Upper lobe of right lung (tissue), 1 donor: ENCODE measurements around the gene FOXD1. TPM values are rescaled to one million over a fixed set of nuclear protein-coding genes. Genes with fewer than 3 reads are reported as not detected.

Experiments used
- ATAC-seq: fragments of 200-7000 bp; cut with Tn5 transposase; one replicate; pipeline ENCODE4 v1.9.1; 2020; ENCODE audit warnings: mild to moderate bottlenecking, moderate library complexity
- DNase-seq: peaks from one replicate; pipeline ENCODE4 v3.0.0-alpha.2; 2020
- H3K27ac ChIP-seq: fragments of 200-600 bp; one replicate; pipeline ENCODE4 v1.8.0; 2022
- H3K27me3 ChIP-seq: fragments of 200-600 bp; one replicate; pipeline ENCODE4 v1.8.0; 2022; ENCODE audit warnings: mild to moderate bottlenecking
- H3K36me3 ChIP-seq: fragments of 200-600 bp; one replicate; pipeline ENCODE4 v1.8.0; 2022
- H3K4me1 ChIP-seq: fragments of 200-600 bp; one replicate; pipeline ENCODE4 v1.8.0; 2022
- H3K4me3 ChIP-seq: fragments of 200-600 bp; one replicate; pipeline ENCODE4 v1.8.0; 2022; ENCODE audit warnings: mild to moderate bottlenecking
- H3K9me3 ChIP-seq: fragments of 200-600 bp; one replicate; pipeline ENCODE4 v1.8.0; 2022
- intact Hi-C: fragments of 100-400 bp; cut with DNase I; formaldehyde crosslinking; loops from one replicate; pipeline ENCODE4 v1.11.0; 2022
- total RNA-seq: library from RNA; stranded (reverse); fragmentation: NEBNext Ultra II Directional; extraction: Animal tissue kit (Norgen Biotek cat#: 25700); gene quantifications from one replicate; pipeline ENCODE4 v1.2.1, GENCODE V29; 2021
- TF ChIP-seq, protein P1 (sequence below): fragments of 200-600 bp; IDR thresholded peaks from one replicate; pipeline ENCODE4 v1.8.0; 2022; ENCODE audit warnings: antibody characterized with exemption
- donor health status: DM: no; HTN: yes; CAD: no; lungs with severe emphysema.

FOXD1 gene
- total RNA-seq, 1 donor from 2014 or later = 1.2 TPM

- peaks cover 11% of the 10 kb centered on the region for H3K4me1 ChIP-seq
- H3K9me3 ChIP-seq = no peaks in the 10 kb centered on the region
- no peak overlapping the region for H3K27ac ChIP-seq
- no peak overlapping the region for H3K4me3 ChIP-seq
- TF ChIP-seq, protein P1, sequence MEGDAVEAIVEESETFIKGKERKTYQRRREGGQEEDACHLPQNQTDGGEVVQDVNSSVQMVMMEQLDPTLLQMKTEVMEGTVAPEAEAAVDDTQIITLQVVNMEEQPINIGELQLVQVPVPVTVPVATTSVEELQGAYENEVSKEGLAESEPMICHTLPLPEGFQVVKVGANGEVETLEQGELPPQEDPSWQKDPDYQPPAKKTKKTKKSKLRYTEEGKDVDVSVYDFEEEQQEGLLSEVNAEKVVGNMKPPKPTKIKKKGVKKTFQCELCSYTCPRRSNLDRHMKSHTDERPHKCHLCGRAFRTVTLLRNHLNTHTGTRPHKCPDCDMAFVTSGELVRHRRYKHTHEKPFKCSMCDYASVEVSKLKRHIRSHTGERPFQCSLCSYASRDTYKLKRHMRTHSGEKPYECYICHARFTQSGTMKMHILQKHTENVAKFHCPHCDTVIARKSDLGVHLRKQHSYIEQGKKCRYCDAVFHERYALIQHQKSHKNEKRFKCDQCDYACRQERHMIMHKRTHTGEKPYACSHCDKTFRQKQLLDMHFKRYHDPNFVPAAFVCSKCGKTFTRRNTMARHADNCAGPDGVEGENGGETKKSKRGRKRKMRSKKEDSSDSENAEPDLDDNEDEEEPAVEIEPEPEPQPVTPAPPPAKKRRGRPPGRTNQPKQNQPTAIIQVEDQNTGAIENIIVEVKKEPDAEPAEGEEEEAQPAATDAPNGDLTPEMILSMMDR = no peak
- DNase-seq (no peak), ATAC-seq (no peak)
- no peaks in the 10 kb centered on the region for H3K36me3 ChIP-seq
- intact Hi-C loops = no loop called here
- H3K27me3 ChIP-seq = peaks cover 94% of the 10 kb centered on the region
Measured at GRCh38 chr5:73422164-73422563, 26.4 kb downstream of the FOXD1 start.

DNA sequence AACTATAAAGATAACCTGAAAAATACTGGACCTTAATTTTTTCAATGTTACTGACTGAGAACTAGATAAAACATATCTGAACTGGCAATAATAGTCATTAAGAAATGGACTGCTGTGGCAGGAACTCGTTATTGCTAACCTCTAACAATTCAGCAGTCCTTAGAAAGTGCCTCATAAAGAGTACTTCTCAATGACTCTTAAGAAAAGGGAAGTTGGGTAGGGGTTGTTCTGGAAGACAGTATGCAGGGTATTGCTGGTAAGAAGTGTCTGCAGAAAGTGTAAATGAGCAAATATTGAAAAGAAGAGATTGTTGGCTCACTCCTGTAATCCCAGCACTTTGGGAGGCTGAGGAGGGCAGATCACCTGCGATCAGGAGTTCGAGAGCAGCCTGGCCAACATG lies 27.9 kb downstream of the FOXD1 start:
- no peak for DNase-seq
- H3K9me3 ChIP-seq = no peaks in the 10 kb centered on the region

GRCh38 chr5:73419465-73420390 lies 28.8 kb downstream of the FOXD1 start:
- H3K36me3 ChIP-seq = no peaks in the 10 kb centered on the region
- peaks cover 11% of the 10 kb centered on the region for H3K4me1 ChIP-seq
- DNase-seq = no peak
- no peak for ATAC-seq
- intact Hi-C loops = no loop called here
- H3K27me3 ChIP-seq = peaks cover 98% of the 10 kb centered on the region
- TF ChIP-seq, protein P1 = no peak
- no peaks in the 10 kb centered on the region for H3K9me3 ChIP-seq
- no peak overlapping the region for H3K4me3 ChIP-seq
- no peak overlapping the region for H3K27ac ChIP-seq

More for the DNA sequence above, 27.9 kb downstream of the FOXD1 start:
- Histone ChIP-seq H3K36me3 (no peaks in the 10 kb centered on the region), H3K27me3 (peaks cover 95% of the 10 kb centered on the region), H3K4me1 (peaks cover 11% of the 10 kb centered on the region), H3K27ac (no peak overlapping the region), H3K4me3 (no peak overlapping the region)
- intact Hi-C loops = no loop called here
- TF ChIP-seq, protein P1 = no peak
- no peak for ATAC-seq

DNA sequence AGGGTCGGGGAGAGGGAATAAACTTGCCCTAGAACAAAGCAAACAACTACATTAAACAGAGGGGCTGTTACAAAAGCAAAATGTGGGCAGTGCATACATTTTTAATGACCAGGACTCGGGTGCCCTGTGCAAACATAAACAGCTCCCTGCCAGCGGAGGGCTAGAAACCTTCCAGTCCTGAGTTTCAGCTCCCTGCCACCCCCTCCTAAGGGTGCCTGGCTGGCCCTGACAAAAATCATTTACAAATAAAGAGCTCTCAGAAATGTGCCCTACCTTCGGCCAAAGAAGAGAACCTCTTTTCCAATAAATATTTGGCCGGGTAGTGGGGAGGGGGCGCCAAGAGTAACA lies 29.5 kb downstream of the FOXD1 start:
- no peak for ATAC-seq
- H3K4me1 ChIP-seq = peaks cover 11% of the 10 kb centered on the region
- H3K9me3 ChIP-seq = no peaks in the 10 kb centered on the region
- TF ChIP-seq, protein P1 = no peak
- H3K27ac ChIP-seq = no peak overlapping the region
- no peak for DNase-seq
- H3K36me3 ChIP-seq = no peaks in the 10 kb centered on the region
- peaks cover 98% of the 10 kb centered on the region for H3K27me3 ChIP-seq
- no peak overlapping the region for H3K4me3 ChIP-seq
- intact Hi-C loops = no loop called here

- Histone ChIP-seq H3K27me3 (peaks cover 94% of the 10 kb centered on the region), H3K27ac (no peak overlapping the region), H3K4me3 (no peak overlapping the region), H3K4me1 (peaks cover 11% of the 10 kb centered on the region), H3K9me3 (no peaks in the 10 kb centered on the region), H3K36me3 (no peaks in the 10 kb centered on the region)
- DNase-seq (no peak), ATAC-seq (peak; percentile 28)
- TF ChIP-seq, protein P1 = no peak
- intact Hi-C loops = no loop called here
Measured at GRCh38 chr5:73418244-73418691, 30.3 kb downstream of the FOXD1 start.
